NCI-H510A treated with DMSO at 0.1 percent for 48 hours (cell line): ENCODE measurements around the gene FGF14.

Source experiments
- DNase-seq: peaks from one replicate; lab custom pipeline; 2025; lab: John Stamatoyannopoulos, UW

The FGF14 gene

DNA sequence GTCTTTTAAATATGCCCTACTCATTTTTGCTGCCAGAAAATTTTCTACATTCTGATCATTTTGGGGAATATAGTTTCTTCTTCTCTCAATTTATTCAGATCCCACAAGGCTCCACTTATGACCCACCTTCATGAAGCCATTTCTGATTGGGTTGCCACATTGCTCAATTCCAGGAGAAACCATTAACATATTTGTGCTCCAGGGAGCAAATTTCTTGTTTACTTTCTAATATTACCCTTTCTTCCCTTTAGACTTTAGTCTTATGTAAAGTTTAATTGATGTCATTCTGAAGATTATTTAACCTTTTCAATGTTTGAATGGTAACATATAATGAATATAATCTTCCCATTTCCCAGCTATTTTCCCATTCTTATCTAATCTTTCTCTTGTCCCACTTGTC, 617.5 kb downstream of the FGF14 start:
- DNase-seq: no peak

DNA sequence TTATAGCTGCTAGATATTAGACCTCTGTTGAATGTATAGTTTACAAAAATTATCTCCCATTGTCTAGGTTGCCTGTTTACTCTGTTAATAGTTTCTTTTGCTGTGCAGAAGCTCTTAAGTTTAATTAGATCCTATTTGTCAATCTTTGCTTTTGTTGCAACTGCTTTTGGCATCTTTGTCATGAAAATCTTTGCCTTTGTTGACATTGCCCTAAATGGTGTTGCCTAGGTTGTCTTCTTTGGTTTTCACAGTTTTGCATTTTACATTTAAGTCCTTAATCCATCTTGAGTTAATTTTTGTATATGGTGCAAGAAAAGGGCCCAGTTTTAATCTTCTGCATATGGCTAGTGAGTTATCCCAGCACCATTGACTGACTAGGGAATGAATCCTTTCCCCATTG, 618.3 kb downstream of the FGF14 start:
- no peak for DNase-seq

DNA sequence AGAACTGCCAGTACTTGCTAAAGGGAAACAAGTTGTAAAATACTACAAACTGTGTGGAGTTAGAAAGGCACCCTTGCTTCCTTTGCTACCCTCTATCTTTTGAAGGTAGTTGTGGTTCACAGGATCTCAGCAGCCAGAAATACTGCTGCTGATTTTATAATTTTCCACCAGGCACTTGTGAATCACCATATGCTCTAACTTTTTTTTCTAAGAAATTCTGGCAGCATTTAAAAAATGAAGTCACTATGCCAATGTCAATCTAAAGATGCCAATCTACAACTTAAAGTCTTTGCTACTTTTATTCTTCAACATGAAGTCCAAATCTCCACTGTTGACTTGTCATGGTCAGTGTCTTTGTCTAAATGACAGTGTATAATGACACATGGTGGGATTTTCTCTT, 621.6 kb downstream of the FGF14 start:
- DNase-seq: no peak

DNA sequence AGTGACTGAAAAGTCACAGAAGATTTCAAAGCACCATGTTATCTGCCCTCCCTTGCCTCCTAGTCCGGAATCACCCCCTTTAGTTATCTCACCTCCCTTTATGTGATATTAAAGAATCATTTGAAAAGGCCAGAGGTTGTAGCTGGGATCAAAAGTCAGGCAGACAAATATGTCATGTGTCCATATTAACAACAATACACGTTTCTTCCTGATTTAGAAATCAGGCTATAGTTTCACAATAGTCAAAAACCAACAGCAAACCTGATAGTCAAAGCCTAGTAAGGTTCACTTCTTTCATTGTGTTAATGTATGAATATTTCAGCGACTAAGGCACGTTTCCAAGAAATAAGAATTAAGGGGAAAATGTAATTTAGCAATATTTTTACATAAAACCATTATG, 622.7 kb downstream of the FGF14 start:
- DNase-seq: no peak

GRCh38 chr13:101775267-101775666, 626.6 kb downstream of the FGF14 start:
- no peak for DNase-seq

GRCh38 chr13:101774393-101774792, 627.5 kb downstream of the FGF14 start:
- no peak for DNase-seq

GRCh38 chr13:101773062-101773461, 628.8 kb downstream of the FGF14 start:
- no peak for DNase-seq

GRCh38 chr13:101767131-101767530, 634.7 kb downstream of the FGF14 start:
- DNase-seq: no peak

- DNase-seq: no peak
These were observed 638.7 kb downstream of the FGF14 start for GRCh38 chr13:101763191-101763590.

DNA sequence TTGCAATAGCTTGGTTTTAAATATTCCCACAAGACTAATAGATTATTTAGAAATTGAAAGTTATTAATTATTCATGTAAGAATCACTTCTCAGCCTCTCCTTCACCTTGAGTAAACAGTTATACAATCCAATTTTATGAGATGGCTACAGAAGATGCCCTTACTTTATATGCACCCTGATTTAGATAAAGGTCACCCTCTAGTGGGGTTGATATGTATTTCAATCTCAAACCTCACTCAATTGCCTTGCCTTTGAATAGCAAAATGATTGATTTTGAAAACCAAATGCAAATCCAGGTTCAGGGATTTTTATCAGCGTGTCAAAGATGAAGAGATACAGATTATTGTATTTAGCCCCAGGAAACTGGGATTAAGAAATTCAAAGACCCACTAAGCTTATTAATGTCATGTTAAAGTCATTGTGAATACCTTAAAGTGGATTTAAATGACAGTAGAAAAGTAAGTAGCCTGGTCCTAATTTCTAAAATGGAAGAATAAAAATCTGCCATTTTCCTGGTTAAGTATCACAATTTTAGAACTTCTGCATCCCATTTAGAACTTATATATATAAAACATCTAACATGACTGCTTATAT, 644.3 kb downstream of the FGF14 start:
- peak; percentile 47 for DNase-seq

GRCh38 chr13:101755228-101755887, 646.5 kb downstream of the FGF14 start:
- no peak for DNase-seq

DNA sequence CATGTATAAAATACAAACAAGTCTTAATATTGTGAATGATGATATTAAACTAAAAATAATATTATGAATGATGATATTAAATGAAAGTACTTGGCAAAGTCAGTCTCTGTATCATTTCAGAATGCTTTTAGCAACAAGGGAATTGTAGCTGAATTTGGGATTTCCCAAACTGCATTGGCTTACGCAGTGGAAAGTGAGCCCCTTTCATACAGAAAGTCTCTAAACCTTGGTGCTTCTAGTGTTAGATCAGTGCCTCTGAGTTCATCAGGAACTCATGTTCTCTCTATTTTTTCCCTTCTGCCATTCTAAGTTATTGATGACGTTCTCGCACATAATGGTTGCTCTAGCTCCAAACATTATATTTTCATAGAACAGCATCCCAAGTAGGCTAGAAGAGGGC, 649.4 kb downstream of the FGF14 start:
- no peak for DNase-seq

GRCh38 chr13:101751488-101751887, 650.4 kb downstream of the FGF14 start:
- DNase-seq: peak; percentile 28

- DNase-seq: no peak
These were observed 652.3 kb downstream of the FGF14 start for GRCh38 chr13:101749584-101749983.

GRCh38 chr13:101747039-101747438, 654.8 kb downstream of the FGF14 start:
- no peak for DNase-seq

- DNase-seq: no peak
These were observed 655.3 kb downstream of the FGF14 start for GRCh38 chr13:101746513-101746912.

- DNase-seq: no peak
These were observed 662.3 kb downstream of the FGF14 start for GRCh38 chr13:101739382-101740178.

DNA sequence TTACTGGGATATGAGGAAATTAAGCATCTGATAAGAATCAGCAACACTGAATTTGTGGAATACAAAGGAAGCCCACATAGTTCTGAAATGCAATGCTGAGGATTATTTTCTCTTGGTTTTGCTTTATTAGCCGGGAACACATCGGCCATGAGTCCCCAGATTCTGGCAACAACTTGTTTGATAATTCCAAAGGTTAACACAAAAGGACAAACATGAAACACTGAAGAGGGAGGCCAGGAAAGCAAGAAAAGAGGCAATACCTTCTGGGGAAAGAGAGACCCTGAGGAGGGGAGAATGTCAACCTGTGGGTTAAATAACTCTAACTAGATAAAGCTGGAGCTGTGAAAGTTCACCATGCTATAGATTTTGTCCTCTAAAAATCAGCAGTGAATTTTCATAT, 663.5 kb downstream of the FGF14 start:
- DNase-seq: no peak

GRCh38 chr13:101736566-101736965, 665.3 kb downstream of the FGF14 start:
- no peak for DNase-seq

- no peak for DNase-seq
These were observed 671.3 kb downstream of the FGF14 start for GRCh38 chr13:101730420-101731000.

GRCh38 chr13:101728615-101729014, 673.2 kb downstream of the FGF14 start:
- no peak for DNase-seq

DNA sequence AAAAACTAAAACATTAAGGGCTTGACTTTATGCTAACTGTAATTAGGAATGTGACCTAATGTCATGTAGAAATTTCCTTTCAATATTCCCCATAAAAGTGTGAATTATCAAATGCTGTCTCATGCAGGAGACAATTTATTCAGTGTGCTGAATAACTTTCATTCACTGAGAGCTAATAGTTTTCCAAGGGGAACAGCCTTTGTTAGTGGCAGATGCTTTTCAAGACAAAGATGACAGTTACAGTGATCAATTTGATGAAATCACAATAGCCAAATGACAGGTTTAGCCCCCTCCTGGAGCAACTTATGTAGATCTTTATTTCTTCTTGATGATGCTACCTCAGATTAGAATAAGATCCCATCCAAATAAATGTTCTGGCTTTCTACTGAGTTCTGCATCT, 673.8 kb downstream of the FGF14 start:
- no peak for DNase-seq

DNA sequence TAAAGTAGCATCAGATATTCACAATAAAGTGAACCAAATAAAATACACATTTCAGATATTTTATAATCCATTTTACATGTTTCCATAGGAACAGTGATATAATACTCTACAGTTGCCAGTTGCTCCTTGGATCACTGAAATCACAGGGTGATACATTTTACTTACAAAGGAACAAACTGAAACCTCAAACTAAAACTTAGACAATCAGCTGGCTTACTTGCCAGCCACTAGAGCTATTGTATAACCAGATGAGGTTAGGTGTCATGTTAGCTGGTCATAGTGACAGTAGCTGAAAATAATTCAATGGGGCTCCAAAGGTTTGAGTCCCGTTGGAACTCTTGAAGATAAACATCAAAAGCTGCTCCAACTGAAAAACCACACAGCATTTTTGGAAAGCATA, 674.7 kb downstream of the FGF14 start:
- no peak for DNase-seq
